ENCODE results near the gene LIPE. TPM values are rescaled to one million over a fixed set of nuclear protein-coding genes. Genes with fewer than 3 reads are reported as not detected.

Gene LIPE
- total RNA-seq, 1 donor from 2014 or later = 55.8 TPM

DNA sequence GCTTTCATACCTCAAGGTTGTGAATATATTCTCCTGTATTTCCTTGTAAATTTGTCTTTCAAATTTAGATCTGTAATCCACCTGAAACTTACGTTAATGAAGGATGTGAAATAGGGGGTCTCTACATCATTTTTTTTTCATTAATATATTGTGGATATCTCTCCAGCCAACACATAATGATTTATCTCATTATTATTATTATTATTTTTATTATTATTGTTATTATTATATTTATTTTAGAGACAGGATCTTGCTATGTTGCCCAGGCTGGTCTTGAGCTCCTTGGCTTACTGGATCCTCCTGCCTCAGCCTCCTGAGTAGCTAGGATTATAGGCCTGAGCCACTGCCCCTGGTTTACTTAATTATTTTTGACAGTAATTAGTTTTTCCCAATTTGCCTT lies 4.3 kb upstream of the LIPE start:
- TF ChIP-seq, protein P1, sequence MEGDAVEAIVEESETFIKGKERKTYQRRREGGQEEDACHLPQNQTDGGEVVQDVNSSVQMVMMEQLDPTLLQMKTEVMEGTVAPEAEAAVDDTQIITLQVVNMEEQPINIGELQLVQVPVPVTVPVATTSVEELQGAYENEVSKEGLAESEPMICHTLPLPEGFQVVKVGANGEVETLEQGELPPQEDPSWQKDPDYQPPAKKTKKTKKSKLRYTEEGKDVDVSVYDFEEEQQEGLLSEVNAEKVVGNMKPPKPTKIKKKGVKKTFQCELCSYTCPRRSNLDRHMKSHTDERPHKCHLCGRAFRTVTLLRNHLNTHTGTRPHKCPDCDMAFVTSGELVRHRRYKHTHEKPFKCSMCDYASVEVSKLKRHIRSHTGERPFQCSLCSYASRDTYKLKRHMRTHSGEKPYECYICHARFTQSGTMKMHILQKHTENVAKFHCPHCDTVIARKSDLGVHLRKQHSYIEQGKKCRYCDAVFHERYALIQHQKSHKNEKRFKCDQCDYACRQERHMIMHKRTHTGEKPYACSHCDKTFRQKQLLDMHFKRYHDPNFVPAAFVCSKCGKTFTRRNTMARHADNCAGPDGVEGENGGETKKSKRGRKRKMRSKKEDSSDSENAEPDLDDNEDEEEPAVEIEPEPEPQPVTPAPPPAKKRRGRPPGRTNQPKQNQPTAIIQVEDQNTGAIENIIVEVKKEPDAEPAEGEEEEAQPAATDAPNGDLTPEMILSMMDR (IDR thresholded peaks at IDR 0.05; ENCODE audit: borderline replicate concordance) = no peak
- H3K27me3 ChIP-seq (ENCODE audit: low read depth) = no peaks in the 10 kb centered on the region
- no peaks in the 10 kb centered on the region for H3K36me3 ChIP-seq
- DNase-seq = no peak
- peak overlapping the region; percentile 81 for H3K27ac ChIP-seq (replicated peaks)
- no peak overlapping the region for H3K4me3 ChIP-seq
- H3K4me1 ChIP-seq = peaks cover 57% of the 10 kb centered on the region
- no peaks in the 10 kb centered on the region for H3K9me3 ChIP-seq (replicated peaks)
- intact Hi-C loops (cut with micrococcal nuclease) = no loop called here

DNA sequence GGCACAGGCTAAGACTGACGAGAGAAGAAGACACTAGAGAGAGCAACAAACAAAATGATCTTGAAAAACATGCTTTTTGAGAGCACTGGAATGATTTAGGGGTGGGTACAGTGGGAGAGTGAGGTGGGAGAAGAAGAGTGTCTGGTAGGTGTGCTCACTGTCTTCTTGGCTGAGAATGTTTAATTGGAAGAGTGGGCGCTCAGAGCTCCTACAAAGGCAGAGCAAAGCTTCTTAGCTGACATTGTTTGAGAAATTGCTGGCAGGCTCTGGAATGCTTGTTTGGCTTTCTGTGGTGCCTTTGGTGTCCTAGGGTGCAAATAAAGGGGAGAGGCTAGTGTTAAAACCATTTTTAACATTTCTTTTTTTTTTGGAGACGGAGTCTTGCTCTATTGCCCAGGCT lies 1.5 kb upstream of the LIPE start:
- Histone ChIP-seq H3K4me1 (peaks cover 49% of the 10 kb centered on the region), H3K4me3 (no peak overlapping the region), H3K9me3 (replicated peaks) (no peaks in the 10 kb centered on the region), H3K27me3 (ENCODE audit: low read depth) (no peaks in the 10 kb centered on the region), H3K27ac (replicated peaks) (no peak overlapping the region), H3K36me3 (no peaks in the 10 kb centered on the region)
- DNase-seq = no peak
- intact Hi-C loops (cut with micrococcal nuclease) = no loop called here
- TF ChIP-seq, protein P1 (IDR thresholded peaks at IDR 0.05; ENCODE audit: borderline replicate concordance) = no peak

DNA sequence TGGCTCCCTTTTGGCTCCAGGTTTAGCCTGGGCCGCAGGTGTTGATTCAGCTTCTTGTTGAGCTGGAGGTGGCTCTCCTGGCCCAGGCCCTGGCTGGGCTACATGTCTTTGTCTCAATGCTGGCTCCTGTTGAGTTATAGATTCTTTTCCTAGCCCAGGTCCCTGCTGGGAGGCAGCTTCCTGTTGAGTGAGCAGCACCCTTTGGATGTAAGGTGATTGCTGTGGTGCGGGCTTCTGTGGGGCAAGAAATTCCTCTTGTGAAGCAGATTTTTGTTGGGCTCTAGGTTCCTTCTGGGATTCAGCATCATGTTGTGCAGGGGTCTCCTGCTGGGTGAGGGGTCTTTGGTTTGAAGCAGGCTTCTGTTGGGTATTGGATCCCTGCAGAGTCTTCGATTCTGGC lies 545 bp downstream of the LIPE start:
- H3K36me3 ChIP-seq = no peaks in the 10 kb centered on the region
- no peaks in the 10 kb centered on the region for H3K9me3 ChIP-seq (replicated peaks)
- peaks cover 49% of the 10 kb centered on the region for H3K4me1 ChIP-seq
- intact Hi-C loops (cut with micrococcal nuclease) = no loop called here
- H3K27ac ChIP-seq (replicated peaks) = peak overlapping the region; percentile 34
- H3K4me3 ChIP-seq = no peak overlapping the region
- H3K27me3 ChIP-seq (ENCODE audit: low read depth) = no peaks in the 10 kb centered on the region
- TF ChIP-seq, protein P1 (IDR thresholded peaks at IDR 0.05; ENCODE audit: borderline replicate concordance) = no peak
- no peak for DNase-seq

DNA sequence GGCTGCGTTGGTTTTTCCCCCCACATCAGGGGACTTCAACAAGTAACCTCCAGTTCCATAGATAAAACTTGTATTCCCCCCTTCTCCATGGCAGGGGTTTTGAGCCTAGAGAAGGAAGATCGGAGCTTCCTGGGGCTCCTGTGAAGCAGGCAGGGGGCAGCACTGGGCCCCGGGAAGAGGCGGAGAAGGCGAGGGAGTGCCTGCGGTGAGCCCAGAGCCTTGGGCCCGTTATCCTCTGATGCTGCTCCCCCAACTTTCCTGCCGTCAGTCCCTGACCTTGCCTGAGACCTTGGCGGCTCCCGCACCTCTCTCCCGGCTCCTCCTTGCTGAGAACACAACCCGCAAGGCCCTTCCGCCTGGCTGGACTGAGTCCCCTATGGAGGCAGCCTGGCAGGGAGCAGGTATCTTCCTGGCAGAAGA lies 2.5 kb downstream of the LIPE start:
- Histone ChIP-seq H3K4me3 (peak overlapping the region; percentile 93), H3K36me3 (no peaks in the 10 kb centered on the region), H3K27ac (replicated peaks) (peak overlapping the region; percentile 90), H3K4me1 (peaks cover 67% of the 10 kb centered on the region), H3K27me3 (ENCODE audit: low read depth) (no peaks in the 10 kb centered on the region), H3K9me3 (replicated peaks) (no peaks in the 10 kb centered on the region)
- intact Hi-C loops (cut with micrococcal nuclease) = no loop called here
- TF ChIP-seq, protein P1 (IDR thresholded peaks at IDR 0.05; ENCODE audit: borderline replicate concordance) = peak; percentile 45
- DNase-seq = no peak

DNA sequence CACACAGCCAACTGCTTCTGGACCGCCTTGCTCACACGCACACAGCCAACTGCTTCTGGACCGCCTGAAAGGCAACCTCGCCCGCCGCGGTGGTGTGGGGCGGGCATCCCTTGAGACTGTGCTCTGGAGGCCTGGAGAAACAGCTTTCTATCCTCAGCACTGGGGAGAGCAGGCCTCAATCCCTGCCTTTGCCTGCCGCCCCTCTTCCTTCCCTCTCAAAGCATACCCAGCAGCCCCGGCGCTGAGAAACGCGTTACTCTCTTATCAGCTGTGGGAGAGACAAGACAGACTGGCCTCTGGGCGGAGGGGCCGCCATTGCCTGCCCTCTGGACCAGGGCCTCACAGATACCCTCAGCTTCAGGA lies 2.9 kb downstream of the LIPE start:
- no peak for DNase-seq
- H3K27ac ChIP-seq (replicated peaks) = peak overlapping the region; percentile 90
- H3K9me3 ChIP-seq (replicated peaks) = no peaks in the 10 kb centered on the region
- peaks cover 71% of the 10 kb centered on the region for H3K4me1 ChIP-seq
- TF ChIP-seq, protein P1 (IDR thresholded peaks at IDR 0.05; ENCODE audit: borderline replicate concordance) = no peak
- no peaks in the 10 kb centered on the region for H3K36me3 ChIP-seq
- no peaks in the 10 kb centered on the region for H3K27me3 ChIP-seq (ENCODE audit: low read depth)
- peak overlapping the region; percentile 93 for H3K4me3 ChIP-seq
- intact Hi-C loops (cut with micrococcal nuclease) = no loop called here

Measured in left ventricle myocardium inferior (tissue), 1 donor.